PFSK-1 (cell line): ENCODE data around the gene PPM1F.

Experiments
- POLR2AphosphoS5 ChIP-seq: IDR thresholded peaks from 2 replicates; pipeline ENCODE4 v1.6.1; 2012; ENCODE audit warnings: low read depth, mild to moderate bottlenecking, control low read depth, low read length, moderate library complexity
- REST ChIP-seq, 2 experiments: IDR thresholded peaks; 2 replicates each; pipeline versions ENCODE4 v1.6.1 to v1.8.0; 2011 to 2012; ENCODE audit warnings: low read depth in 2 of 2, low read length in 2 of 2, control low read depth in 1 of 2, inconsistent platforms in 1 of 2, mild to moderate bottlenecking in 1 of 2, moderate library complexity in 1 of 2; ENCODE audit not compliant: insufficient read depth in 1 of 2

DNA sequence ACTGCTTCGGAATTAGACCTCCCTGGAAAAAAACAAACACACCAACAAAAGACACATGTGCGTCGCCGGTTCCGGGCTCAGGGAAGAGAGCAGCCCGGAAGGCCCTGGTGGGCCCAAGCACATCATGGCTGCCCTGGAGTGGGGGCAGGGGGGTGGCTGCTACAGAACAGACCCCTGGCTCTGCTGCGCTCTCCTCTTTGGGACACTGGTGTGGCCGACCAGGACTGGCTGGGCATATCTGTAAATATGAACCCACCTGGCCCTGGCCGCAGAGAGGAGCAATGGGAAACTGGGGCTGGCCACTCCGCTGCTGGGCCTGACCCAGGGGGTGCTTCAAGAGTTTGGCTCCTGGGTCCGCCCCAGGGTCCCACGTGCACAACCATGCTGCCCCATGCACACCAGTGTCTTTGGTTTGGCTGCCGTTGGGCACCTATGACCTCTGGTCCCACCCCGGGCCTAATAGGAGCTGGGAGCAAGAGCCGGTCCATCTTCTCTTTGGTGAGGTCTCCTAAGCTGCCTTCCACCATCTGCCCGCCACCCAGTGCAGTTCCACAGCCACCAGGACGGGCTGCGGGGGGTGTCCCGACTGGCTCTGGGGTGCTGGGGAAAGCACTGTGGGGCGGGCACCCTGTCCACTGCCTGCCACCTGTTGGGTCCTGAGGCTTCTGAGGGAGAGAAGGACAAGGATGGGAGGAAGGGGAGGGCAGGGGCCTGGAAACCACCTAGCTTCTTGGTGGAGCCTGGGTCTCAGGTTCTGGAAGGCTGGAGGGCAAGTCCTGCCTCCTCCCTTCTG is 30.1 kb downstream of the PPM1F start:
- TF ChIP-seq REST (IDR thresholded peaks at IDR 0.05; ENCODE audit: insufficient read depth in 1 of 2, low read depth in 2 of 2, low read length in 2 of 2) (no peak), POLR2AphosphoS5 (no peak)
